GM21360 (cell line): ENCODE results near the gene PRTFDC1.
"Not testable (repeated sequence)": the region's sequence is repeated elsewhere in the genome, so short reads cannot be mapped to it uniquely, and the experiment has no call there.

ENCODE experiments used
- ATAC-seq: cut with Tn5 transposase; IDR thresholded peaks from one replicate; pipeline ENCODE4 v1.9.1; 2021; ENCODE audit warnings: mild to moderate bottlenecking, moderate library complexity; ENCODE audit not compliant: unreplicated experiment

PRTFDC1 gene

DNA sequence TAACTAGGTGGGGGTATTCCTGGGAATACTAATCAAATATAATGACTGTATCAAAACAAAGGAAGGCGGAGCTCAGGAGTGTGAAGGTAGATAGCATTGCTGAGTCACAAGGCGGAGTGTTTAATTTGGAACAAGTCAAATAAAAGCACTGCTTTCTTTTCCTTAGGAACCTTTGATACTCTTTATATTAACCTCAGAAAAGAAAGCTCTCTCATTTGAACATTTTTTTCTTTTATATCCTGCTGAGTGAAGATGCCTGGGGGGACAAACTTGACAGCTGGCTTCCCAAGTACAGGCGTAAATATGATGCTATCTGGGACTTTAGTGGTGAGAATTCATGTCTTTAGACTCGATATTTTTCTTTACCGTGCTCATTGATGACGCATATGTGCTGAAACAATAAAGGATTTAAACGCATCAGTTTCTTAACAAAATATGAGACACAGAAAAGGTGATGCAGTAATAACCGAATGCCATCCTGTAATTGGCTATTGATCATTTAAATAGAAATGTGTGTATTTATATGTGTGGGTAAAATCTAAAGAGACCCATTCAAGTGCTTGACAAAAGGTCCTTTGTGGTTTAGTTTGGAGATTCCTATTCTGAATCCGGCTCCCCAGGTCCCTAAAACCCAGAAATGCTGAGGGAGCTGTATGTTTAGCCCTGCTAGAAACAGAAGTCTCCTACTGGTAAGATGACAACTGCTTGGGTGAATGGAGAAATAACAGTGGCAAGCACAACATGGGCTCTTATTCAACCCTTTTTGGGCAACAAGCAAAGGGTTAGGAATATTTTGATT is 102.7 kb downstream of the PRTFDC1 start:
- no peak for ATAC-seq

DNA sequence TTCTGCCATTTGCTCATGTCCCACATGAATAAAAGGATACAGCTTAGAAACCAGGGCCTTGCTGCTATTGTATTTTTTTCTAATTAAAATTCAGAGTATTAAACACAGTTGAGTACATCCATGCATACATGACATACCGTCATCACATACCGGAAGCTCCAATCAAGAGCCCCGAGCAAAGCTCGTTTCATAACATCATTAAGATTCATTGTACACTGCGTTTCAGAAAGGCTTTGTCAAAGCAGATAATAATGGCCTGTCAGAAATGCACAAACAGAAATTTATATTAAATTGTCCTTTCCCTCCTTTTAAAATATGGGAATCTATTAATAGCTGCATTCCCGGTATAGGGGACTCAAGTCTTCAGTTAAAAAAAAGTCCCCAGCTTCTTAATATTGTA is 103.4 kb downstream of the PRTFDC1 start:
- no peak for ATAC-seq

GRCh38 chr10:24848195-24848594 is 104.2 kb downstream of the PRTFDC1 start:
- ATAC-seq: no peak

DNA sequence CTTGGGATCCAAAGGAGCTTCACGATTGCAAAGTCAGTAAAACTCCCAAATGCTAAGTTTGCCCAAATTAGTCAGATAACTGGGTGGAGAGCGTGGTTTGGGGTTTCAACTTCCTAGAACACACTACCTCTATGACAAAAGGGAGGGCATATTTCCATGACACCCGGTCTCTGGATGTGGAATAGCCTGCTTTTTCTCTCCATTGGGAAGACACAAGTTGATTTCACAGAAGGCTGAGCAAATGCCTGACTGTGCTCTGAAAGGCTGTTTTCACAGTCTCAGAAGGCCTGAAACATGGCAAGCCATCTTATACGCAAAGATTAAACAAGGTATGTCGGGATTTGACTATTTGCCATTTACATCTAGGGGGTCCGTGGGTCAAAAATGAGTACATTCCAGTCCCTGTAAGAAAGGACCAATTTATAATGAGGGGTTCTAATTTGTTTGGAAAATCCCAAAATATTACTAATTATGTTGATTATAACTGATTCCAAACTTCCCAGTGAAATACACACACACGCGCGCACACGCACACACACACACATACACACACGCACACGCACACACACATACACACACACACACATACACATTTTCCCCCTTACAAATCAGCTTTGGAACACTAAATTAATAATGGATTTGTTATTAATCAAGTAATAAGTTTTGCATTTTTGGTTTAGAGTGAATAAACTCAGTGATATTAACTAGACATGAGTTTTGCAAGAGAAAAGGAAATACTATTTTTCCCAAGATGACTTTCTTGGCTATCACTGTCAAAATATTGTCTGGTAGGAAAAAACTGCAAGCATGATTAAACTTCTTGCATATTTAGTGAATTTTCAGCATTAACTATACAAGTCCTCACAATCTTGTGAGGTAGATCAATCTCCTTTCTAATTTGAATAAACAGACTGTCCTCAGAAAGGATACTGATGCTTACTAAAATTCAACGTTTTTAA is 105.0 kb downstream of the PRTFDC1 start:
- no peak for ATAC-seq

DNA sequence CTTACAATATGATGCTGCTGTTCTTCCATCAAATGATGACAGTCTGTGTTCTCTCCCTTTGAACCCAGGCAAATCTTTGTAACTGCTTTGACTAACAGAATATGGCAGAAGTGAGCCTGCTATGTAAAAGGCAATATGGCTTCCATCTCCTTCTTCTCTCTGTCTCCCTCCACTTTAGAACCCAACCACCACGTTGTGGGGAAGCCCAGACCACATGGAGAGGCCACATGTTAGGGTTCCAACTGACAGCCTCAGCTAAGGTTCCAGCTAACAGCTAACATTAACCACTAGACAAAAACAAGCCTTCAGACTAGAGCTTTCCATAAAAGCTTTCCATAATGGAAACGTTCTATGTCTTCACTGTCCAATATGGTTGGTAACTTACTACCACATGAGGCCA is 107.7 kb downstream of the PRTFDC1 start:
- ATAC-seq: no peak

DNA sequence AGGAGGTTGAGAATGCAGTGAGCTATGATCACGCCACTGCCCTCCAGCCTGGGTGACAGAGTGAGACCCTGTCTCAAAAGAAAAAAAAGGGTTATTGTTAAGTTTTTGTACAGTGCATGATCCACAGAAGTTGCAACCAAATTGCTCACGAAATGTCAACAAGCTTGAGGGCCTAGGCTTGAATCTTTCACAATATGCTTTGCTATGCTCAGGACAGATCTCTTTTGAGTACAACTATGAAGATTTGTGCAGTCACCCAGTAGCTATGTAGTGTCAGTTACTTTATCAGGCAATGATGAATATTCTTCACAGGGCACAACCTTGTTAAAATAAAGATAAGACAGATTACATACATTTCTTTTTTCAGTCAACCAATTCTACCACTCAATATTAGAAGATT is 109.2 kb downstream of the PRTFDC1 start:
- ATAC-seq: no peak

DNA sequence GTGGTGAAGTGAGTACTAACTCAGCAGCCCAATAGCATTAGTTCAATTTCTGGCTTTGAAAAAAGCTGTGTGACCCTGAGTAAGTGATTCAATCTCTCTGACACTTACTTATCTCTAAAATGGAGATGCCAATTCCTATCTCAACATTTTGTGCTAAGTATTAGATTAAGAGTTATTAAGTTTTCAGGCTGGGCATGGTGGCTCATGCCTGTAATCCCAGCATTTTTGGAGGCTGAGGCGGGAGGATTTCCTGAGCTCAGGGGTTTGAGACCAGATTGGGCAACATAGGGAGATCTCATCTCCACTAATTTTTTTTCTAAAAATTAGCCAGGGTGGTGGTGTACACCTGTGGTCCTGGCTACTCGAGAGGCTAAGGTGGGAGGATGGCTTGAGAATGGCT is 109.5 kb downstream of the PRTFDC1 start:
- ATAC-seq: no peak

DNA sequence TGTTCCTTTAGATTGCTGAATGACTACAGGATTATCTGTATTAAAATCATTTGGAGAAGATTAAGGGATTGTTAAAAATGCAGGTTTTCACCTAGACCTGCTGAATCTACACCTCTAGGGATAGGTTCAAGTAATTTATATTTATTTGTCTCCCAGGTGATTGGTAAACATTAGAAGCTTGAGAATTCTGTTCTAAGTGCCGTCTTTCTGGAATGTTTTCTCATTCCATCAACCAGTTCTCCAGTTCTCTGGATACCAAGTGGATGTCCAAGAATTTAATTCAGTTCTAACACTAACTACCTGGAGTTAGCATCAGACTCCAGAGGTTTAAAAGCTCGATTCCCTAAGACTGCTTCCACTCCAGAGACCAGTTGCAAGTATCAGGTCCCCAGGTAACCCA is 110.9 kb downstream of the PRTFDC1 start:
- ATAC-seq: no peak

GRCh38 chr10:24840784-24841183 is 111.6 kb downstream of the PRTFDC1 start:
- no peak for ATAC-seq

DNA sequence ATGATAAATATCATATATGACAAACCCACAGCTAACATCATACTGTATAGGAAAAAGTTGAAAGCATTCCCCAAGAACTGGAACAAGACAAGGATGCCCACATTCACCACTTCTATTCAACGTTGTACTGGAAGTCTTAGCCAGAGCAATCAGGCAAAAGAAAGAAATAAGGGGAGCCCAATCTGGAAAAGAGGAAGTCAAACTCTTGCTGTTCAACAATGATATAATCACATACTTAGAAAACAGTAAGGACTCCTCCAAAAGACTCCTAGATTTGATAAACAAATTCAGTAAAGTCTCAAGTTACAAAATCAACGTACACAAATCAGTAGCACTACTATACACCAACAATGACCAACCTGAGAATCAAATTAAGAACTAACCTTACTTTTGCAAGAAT is 114.6 kb downstream of the PRTFDC1 start:
- ATAC-seq: not testable (repeated sequence)

DNA sequence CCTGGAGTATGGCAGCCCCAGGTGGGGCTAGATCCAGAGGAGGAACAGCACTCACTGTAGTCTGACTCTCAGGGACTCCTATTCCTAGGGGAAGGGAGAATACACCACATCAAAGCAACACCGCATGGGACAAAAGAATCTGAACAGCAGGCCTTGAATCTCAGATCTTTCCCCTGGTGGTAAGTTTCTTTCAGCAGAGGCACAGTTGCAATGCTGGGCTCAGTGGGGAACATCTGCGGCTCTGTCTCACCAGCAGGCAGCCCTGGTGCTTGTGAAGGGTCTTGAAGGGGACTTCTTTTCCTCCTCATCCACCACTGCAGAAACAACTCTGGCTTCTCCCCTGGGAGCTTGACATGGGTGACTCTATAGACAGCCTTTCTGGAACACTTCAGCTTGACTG is 117.5 kb downstream of the PRTFDC1 start:
- no peak for ATAC-seq

- no peak for ATAC-seq
Observed at GRCh38 chr10:24826009-24826408, 126.4 kb downstream of the PRTFDC1 start.

GRCh38 chr10:24825551-24825950 is 126.9 kb downstream of the PRTFDC1 start:
- no peak for ATAC-seq

- ATAC-seq: no peak
Observed at GRCh38 chr10:24824536-24824935, 127.9 kb downstream of the PRTFDC1 start.

GRCh38 chr10:24824124-24824523 is 128.3 kb downstream of the PRTFDC1 start:
- no peak for ATAC-seq

DNA sequence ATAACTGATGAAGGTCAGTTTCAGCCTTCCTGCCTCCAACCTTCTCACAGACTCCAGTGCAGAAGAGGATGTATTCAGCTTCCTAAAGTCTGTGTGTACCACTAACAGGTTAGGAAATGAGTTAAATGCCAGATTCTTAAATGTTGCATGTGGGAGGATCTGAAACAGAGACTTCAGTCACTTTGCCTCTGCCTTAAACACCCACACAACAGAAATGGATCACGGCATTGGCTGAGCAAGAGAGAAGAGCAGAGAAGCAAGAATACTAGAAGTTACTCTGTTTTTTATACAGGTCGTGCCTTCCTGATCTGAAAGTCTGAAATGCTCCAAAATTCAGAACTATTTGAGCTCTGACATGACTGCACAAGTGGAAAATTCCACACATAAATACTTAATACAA is 129.8 kb downstream of the PRTFDC1 start:
- ATAC-seq: peak; percentile 87

- ATAC-seq: no peak
Observed at GRCh38 chr10:24821986-24822385, 130.4 kb downstream of the PRTFDC1 start.

DNA sequence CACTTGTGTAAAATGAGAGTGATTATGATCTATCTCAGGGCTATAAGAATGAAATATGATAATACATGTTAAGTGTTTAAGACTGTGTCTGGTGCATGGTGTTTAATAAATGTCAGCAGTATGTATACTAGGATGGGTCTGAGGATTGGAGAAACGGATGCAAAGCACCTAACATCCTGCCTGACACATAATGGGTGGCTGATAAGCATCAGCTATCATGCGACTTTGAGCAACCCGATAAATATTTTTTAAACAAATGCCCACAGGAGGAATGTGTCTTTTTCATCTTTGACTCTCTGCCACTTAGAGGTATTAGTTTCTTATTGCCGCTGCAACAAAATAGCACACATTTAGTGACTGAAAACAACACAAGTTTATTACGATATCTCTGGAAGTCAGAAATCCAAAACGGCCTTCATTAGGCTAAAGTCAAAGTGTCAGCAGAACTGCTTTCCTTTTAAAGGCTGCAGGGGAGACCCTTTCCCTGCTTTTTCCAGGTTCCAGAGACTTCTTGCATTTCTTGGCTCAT is 135.5 kb downstream of the PRTFDC1 start:
- ATAC-seq: no peak

- ATAC-seq: no peak
Observed at GRCh38 chr10:24814568-24815313, 137.7 kb downstream of the PRTFDC1 start.

GRCh38 chr10:24813856-24814255 is 138.6 kb downstream of the PRTFDC1 start:
- ATAC-seq: no peak

- ATAC-seq: no peak
Observed at GRCh38 chr10:24806262-24806661, 146.1 kb downstream of the PRTFDC1 start.
